A549 (cell line): ENCODE results near the gene SIM2. TPM values are rescaled to one million over a fixed set of nuclear protein-coding genes. Genes with fewer than 3 reads are reported as not detected.

Experiments
- ATAC-seq, 2 experiments: fragments of 200-7000 bp in 1 of 2; fragments of >200 bp in 1 of 2; cut with Nextera tagmentation in 1 of 2; cut with Tn5 transposase in 1 of 2; 3 replicates each; pipeline versions ENCODE4 v1.8.0 to v1.9.1; 2018 to 2020; ENCODE audit warnings: mild to moderate bottlenecking in 1 of 2, moderate library complexity in 1 of 2
- CTCF ChIA-PET: fragments of 300-600 bp; sonication (Branson Sonifier 250); formaldehyde crosslinking; extraction: SDS; loops from one replicate; lab custom pipeline; 2021; ENCODE audit warnings: antibody characterized with exemption, inconsistent platforms; lab: Yijun Ruan, JAX
- POLR2A ChIA-PET: fragments of 350-600 bp; formaldehyde crosslinking; extraction: SDS; loops from one replicate; lab custom pipeline; 2021; ENCODE audit warnings: antibody characterized with exemption, inconsistent platforms; lab: Yijun Ruan, JAX
- DNase-seq, 2 experiments: peaks; one replicate each; pipeline versions ENCODE4 v3.0.0 to v3.0.0-alpha.2; 2011 to 2016; ENCODE audit warnings: low read depth in 1 of 2, low spot score in 1 of 2
- FAIRE-seq: peaks from 2 replicates; lab custom pipeline; 2011; peaks lifted over from hg19 to GRCh38; lab: Jason Lieb, UNC
- H3K27ac ChIP-seq, 2 experiments: fragments of >200 bp; sonication (Bioruptor Twin); formaldehyde crosslinking; 3 replicates each; pipeline ENCODE4 v1.5.1; 2016 to 2017
- H3K4me1 ChIP-seq: fragments of >200 bp; sonication (Bioruptor Twin); formaldehyde crosslinking; 3 replicates; pipeline ENCODE4 v1.6.1; 2016
- H3K4me2 ChIP-seq: fragments of >200 bp; sonication (Bioruptor Twin); formaldehyde crosslinking; 3 replicates; pipeline ENCODE4 v1.6.1; 2016
- H3K4me3 ChIP-seq: fragments of >200 bp; sonication (Bioruptor Twin); formaldehyde crosslinking; 3 replicates; pipeline ENCODE4 v1.5.1; 2016
- H3K9me3 ChIP-seq: fragments of >200 bp; sonication (Bioruptor Twin); formaldehyde crosslinking; 3 replicates; pipeline ENCODE4 v1.6.1; 2016
- CBX2 ChIP-seq: fragments of 200-600 bp; sonication (generic); IDR thresholded peaks from 2 replicates; pipeline ENCODE4 v1.6.1; 2016; ENCODE audit warnings: low read depth, mild to moderate bottlenecking, borderline replicate concordance
- CHD4 ChIP-seq: fragments of 200-600 bp; sonication (generic); IDR thresholded peaks from 2 replicates; pipeline ENCODE4 v1.6.1; 2016; ENCODE audit warnings: antibody characterized with exemption, mild to moderate bottlenecking, borderline replicate concordance
- ESRRA ChIP-seq: fragments of 150-350 bp; IDR thresholded peaks from 2 replicates; pipeline ENCODE4 v1.6.1; 2014; ENCODE audit warnings: mild to moderate bottlenecking, low read length, borderline replicate concordance
- FOSB ChIP-seq: fragments of 250-450 bp; sonication (Bioruptor Pico); IDR thresholded peaks from 2 replicates; pipeline ENCODE4 v1.5.0; 2020; ENCODE audit warnings: mild to moderate bottlenecking, moderate library complexity
- FOSL2 ChIP-seq, 2 experiments: fragments of 450-650 bp in 1 of 2; fragments of >200 bp in 1 of 2; sonication (Bioruptor Twin) in 1 of 2; formaldehyde crosslinking; IDR thresholded peaks; 2 replicates each; pipeline versions ENCODE4 v1.5.0 to v1.6.1; 2016 to 2020; ENCODE audit warnings: mild to moderate bottlenecking in 1 of 2, moderate library complexity in 1 of 2
- FOXS1 ChIP-seq: fragments of 250-450 bp; sonication (Bioruptor Pico); IDR thresholded peaks from 2 replicates; pipeline ENCODE4 v1.5.0; 2020; ENCODE audit warnings: mild to moderate bottlenecking, moderate library complexity
- HOXA7 ChIP-seq: fragments of 250-450 bp; sonication (Bioruptor Pico); IDR thresholded peaks from 2 replicates; pipeline ENCODE4 v1.5.0; 2020; ENCODE audit warnings: mild to moderate bottlenecking, moderate library complexity
- HOXB13 ChIP-seq: fragments of 250-450 bp; sonication (Bioruptor Pico); IDR thresholded peaks from 2 replicates; pipeline ENCODE4 v1.5.0; 2020; ENCODE audit warnings: low read depth, mild to moderate bottlenecking, moderate library complexity
- HOXB5 ChIP-seq: fragments of 250-450 bp; sonication (Bioruptor Pico); IDR thresholded peaks from 2 replicates; pipeline ENCODE4 v1.5.0; 2020; ENCODE audit warnings: mild to moderate bottlenecking, moderate library complexity
- JUN ChIP-seq, 2 experiments: fragments of >200 bp; sonication (Bioruptor Twin); formaldehyde crosslinking; IDR thresholded peaks; 2 replicates in 1 of 2; 3 replicates in 1 of 2; pipeline ENCODE4 v1.6.1; 2016 to 2017
- JUNB ChIP-seq: fragments of >200 bp; sonication (Bioruptor Twin); formaldehyde crosslinking; IDR thresholded peaks from 2 replicates; pipeline ENCODE4 v1.6.1; 2016
- NPAS2 ChIP-seq: fragments of 250-450 bp; sonication (Bioruptor Pico); IDR thresholded peaks from 2 replicates; pipeline ENCODE4 v1.8.0; 2022; ENCODE audit warnings: mild to moderate bottlenecking, moderate library complexity, borderline replicate concordance
- PHF8 ChIP-seq: fragments of 200-600 bp; sonication (generic); IDR thresholded peaks from 2 replicates; pipeline ENCODE4 v1.6.1; 2016; ENCODE audit warnings: low read depth, mild to moderate bottlenecking, antibody characterized with exemption, moderate library complexity, borderline replicate concordance
- RAD21 ChIP-seq, 2 experiments: fragments of >200 bp in 1 of 2; sonication (Bioruptor Twin) in 1 of 2; formaldehyde crosslinking in 1 of 2; IDR thresholded peaks in 1 of 2; conservative IDR thresholded peaks in 1 of 2; 2 replicates in 1 of 2; 3 replicates in 1 of 2; pipeline ENCODE4 v1.6.1; 2012 to 2018; ENCODE audit warnings: inconsistent platforms in 1 of 2
- RCOR1 ChIP-seq: fragments of 150-350 bp; IDR thresholded peaks from 2 replicates; pipeline ENCODE4 v1.6.1; 2014; ENCODE audit warnings: antibody characterized with exemption, low read length, low read depth
- RFX5 ChIP-seq: fragments of 450-650 bp; IDR thresholded peaks from 2 replicates; pipeline ENCODE4 v1.7.1; 2014; ENCODE audit warnings: antibody characterized with exemption, mild to moderate bottlenecking, moderate library complexity
- SMC3 ChIP-seq: fragments of >200 bp; sonication (Bioruptor Twin); formaldehyde crosslinking; IDR thresholded peaks from 3 replicates; pipeline ENCODE4 v1.6.1; 2018; ENCODE audit warnings: inconsistent platforms
- TP53 ChIP-seq: fragments of 250-450 bp; sonication (Bioruptor Pico); IDR thresholded peaks from 2 replicates; pipeline ENCODE4 v1.5.0; 2021; ENCODE audit warnings: mild to moderate bottlenecking, moderate library complexity
- ZSCAN20 ChIP-seq: fragments of 250-450 bp; sonication (Bioruptor Pico); IDR thresholded peaks from 2 replicates; pipeline ENCODE4 v1.8.0; 2022; ENCODE audit warnings: mild to moderate bottlenecking, moderate library complexity
- WGBS: methylation state at CpG from one replicate; pipeline ENCODE4 v1.1.6; 2017; ENCODE audit errors: missing lambda C conversion rate; 5-methylcytosine and 5-hydroxymethylcytosine counted together
- polyA plus RNA-seq, 4 experiments: library from polyadenylated mRNA; depleted of rRNA in 3 of 4; stranded (reverse); fragments of >200 nt; fragmentation: RNase III in 1 of 4; extraction: RNeasy Plus Mini Kit Qiagen cat#74134 plus additional on column Dnase treatment in 1 of 4; gene quantifications; 2 replicates in 3 of 4; 3 replicates in 1 of 4; pipeline ENCODE4 v1.2.3, GENCODE V29; 2011 to 2017
- TF ChIP-seq, protein P1 (sequence below): fragments of >200 bp; sonication (Bioruptor Twin); formaldehyde crosslinking; IDR thresholded peaks from 3 replicates; pipeline ENCODE4 v1.5.1; 2016
- TF ChIP-seq, protein P2 (sequence below): fragments of 450-650 bp; IDR thresholded peaks from 2 replicates; pipeline ENCODE4 v1.6.1; 2014; ENCODE audit warnings: antibody characterized with exemption

Gene SIM2
- polyA plus RNA-seq, 2 of the 4 experiments (the other 2 are of a cell fraction): 12.6 to 13.4 TPM

- TF ChIP-seq JUN (IDR thresholded peaks at IDR 0.05) (no peak), PHF8 (no peak), HOXB13 (no peak), FOXS1 (CRISPR knock-in tag) (no peak), JUNB (no peak)
These were observed 7.6 kb downstream of the SIM2 start (continued) for GRCh38 chr21:36706482-36706852.

GRCh38 chr21:36706951-36707762 lies 8.2 kb downstream of the SIM2 start:
- WGBS: 90% methylated on average over 32 of the region's 32 CpGs
- DNase-seq (no peak), ATAC-seq (no peak), FAIRE-seq (no peak)
- TF ChIP-seq NPAS2 (CRISPR knock-in tag) (no peak), RCOR1 (no peak), HOXB5 (no peak), JUN (IDR thresholded peaks at IDR 0.05) (no peak), RFX5 (no peak), SMC3 (no peak), CBX2 (no peak)
- TF ChIP-seq, protein P1, sequence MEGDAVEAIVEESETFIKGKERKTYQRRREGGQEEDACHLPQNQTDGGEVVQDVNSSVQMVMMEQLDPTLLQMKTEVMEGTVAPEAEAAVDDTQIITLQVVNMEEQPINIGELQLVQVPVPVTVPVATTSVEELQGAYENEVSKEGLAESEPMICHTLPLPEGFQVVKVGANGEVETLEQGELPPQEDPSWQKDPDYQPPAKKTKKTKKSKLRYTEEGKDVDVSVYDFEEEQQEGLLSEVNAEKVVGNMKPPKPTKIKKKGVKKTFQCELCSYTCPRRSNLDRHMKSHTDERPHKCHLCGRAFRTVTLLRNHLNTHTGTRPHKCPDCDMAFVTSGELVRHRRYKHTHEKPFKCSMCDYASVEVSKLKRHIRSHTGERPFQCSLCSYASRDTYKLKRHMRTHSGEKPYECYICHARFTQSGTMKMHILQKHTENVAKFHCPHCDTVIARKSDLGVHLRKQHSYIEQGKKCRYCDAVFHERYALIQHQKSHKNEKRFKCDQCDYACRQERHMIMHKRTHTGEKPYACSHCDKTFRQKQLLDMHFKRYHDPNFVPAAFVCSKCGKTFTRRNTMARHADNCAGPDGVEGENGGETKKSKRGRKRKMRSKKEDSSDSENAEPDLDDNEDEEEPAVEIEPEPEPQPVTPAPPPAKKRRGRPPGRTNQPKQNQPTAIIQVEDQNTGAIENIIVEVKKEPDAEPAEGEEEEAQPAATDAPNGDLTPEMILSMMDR: no peak
- TF ChIP-seq, protein P2, sequence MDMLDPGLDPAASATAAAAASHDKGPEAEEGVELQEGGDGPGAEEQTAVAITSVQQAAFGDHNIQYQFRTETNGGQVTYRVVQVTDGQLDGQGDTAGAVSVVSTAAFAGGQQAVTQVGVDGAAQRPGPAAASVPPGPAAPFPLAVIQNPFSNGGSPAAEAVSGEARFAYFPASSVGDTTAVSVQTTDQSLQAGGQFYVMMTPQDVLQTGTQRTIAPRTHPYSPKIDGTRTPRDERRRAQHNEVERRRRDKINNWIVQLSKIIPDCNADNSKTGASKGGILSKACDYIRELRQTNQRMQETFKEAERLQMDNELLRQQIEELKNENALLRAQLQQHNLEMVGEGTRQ: no peak
- no peak overlapping the region for H3K27ac ChIP-seq
- ChIA-PET CTCF (no interaction called here), POLR2A (no interaction called here)
- no peaks in the 10 kb centered on the region for H3K9me3 ChIP-seq
- peaks cover 5% of the 10 kb centered on the region; the same call in 1 of the 3 replicates for H3K4me1 ChIP-seq
- no peak overlapping the region for H3K4me2 ChIP-seq
- no peak overlapping the region for H3K4me3 ChIP-seq

GRCh38 chr21:36707763-36708285 lies 8.9 kb downstream of the SIM2 start:
- DNase-seq: no peak
- no peak for TF ChIP-seq CHD4
- TF ChIP-seq HOXA7 (CRISPR knock-in tag): no peak
- no peak for TF ChIP-seq SMC3
- no peak for TF ChIP-seq HOXB5
- TF ChIP-seq ZSCAN20 (CRISPR knock-in tag): no peak
- no peak for TF ChIP-seq FOSL2 (IDR thresholded peaks at IDR 0.05)
- no peak for TF ChIP-seq FOSL2 (CRISPR knock-in tag; IDR thresholded peaks at IDR 0.05)
- TF ChIP-seq JUN (IDR thresholded peaks at IDR 0.05): no peak
- no peak for TF ChIP-seq FOSB
- no peak for TF ChIP-seq TP53 (CRISPR knock-in tag)
- TF ChIP-seq ESRRA: no peak
- no peak for TF ChIP-seq RAD21 (conservative IDR thresholded peaks at IDR 0.05 in 1 of 2, IDR thresholded peaks at IDR 0.05 in 1 of 2)
- ATAC-seq: no peak
- Histone ChIP-seq H3K4me3 (no peak overlapping the region), H3K4me2 (no peak overlapping the region), H3K4me1 (no peaks in the 10 kb centered on the region; the same call in 2 of the 3 replicates), H3K9me3 (no peaks in the 10 kb centered on the region), H3K27ac (no peak overlapping the region)
- ChIA-PET POLR2A (no interaction called here), CTCF (interaction anchor here (0.7 kb wide), 1 partner anchor 16 kb away, joined by 3 read pairs; no protein-coding TSS in a partner anchor)
- WGBS: 96% methylated on average over 5 of the region's 53 CpGs
- FAIRE-seq: no peak
